ENCODE results near the gene DCD. TPM values are rescaled to one million over a fixed set of nuclear protein-coding genes. Genes with fewer than 3 reads are reported as not detected.

The DCD gene
- total and polyA plus RNA-seq, 9 donors = not detected

DNA sequence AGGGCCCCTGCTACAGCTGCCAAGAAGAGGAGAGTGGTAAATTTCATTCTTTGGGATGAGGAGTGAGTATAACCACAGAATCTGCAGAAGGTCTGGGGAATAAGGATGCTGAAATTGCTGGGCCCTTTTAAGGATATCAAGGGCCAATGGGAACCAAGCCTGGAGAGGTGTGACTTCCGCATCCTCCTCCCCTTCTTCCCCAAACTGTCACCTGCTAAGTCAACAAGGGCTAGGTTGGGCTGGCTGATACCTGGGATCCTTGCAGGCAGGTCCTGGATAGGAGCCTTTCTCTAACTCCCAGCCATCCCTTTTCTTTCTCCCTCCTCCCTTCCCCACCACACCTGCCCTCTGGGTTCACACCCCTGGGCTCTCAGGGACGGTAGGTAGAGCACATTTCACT is 13.4 kb downstream of the DCD start, which contains the start of gene LACRT:
LACRT (minus strand) TSS at position 101 of the 400 bp plus-strand sequence; CDS start at position 47, 54 bp downstream.
- intact Hi-C loops (cut with DNase I) = no loop called here
- Histone ChIP-seq H3K4me1 (ENCODE audit: insufficient read depth) (no peaks in the 10 kb centered on the region), H3K27ac (no peak within 1 kb of the TSS), H3K36me3 (no peaks in the 10 kb centered on the region), H3K27me3 (no peaks in the 10 kb centered on the region), H3K9me3 (no peaks in the 10 kb centered on the region), H3K4me3 (no peak within 1 kb of the TSS)
- TF ChIP-seq POLR2A (IDR thresholded peaks at IDR 0.05) (no peak), EP300 (IDR thresholded peaks at IDR 0.05) (no peak)
- TF ChIP-seq, protein P1, sequence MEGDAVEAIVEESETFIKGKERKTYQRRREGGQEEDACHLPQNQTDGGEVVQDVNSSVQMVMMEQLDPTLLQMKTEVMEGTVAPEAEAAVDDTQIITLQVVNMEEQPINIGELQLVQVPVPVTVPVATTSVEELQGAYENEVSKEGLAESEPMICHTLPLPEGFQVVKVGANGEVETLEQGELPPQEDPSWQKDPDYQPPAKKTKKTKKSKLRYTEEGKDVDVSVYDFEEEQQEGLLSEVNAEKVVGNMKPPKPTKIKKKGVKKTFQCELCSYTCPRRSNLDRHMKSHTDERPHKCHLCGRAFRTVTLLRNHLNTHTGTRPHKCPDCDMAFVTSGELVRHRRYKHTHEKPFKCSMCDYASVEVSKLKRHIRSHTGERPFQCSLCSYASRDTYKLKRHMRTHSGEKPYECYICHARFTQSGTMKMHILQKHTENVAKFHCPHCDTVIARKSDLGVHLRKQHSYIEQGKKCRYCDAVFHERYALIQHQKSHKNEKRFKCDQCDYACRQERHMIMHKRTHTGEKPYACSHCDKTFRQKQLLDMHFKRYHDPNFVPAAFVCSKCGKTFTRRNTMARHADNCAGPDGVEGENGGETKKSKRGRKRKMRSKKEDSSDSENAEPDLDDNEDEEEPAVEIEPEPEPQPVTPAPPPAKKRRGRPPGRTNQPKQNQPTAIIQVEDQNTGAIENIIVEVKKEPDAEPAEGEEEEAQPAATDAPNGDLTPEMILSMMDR (IDR thresholded peaks at IDR 0.05) = no peak
- no peak for DNase-seq
- 74 to 75% (median 74%) methylated on average over 2 of the region's 2 CpGs for WGBS, 3 donors

DNA sequence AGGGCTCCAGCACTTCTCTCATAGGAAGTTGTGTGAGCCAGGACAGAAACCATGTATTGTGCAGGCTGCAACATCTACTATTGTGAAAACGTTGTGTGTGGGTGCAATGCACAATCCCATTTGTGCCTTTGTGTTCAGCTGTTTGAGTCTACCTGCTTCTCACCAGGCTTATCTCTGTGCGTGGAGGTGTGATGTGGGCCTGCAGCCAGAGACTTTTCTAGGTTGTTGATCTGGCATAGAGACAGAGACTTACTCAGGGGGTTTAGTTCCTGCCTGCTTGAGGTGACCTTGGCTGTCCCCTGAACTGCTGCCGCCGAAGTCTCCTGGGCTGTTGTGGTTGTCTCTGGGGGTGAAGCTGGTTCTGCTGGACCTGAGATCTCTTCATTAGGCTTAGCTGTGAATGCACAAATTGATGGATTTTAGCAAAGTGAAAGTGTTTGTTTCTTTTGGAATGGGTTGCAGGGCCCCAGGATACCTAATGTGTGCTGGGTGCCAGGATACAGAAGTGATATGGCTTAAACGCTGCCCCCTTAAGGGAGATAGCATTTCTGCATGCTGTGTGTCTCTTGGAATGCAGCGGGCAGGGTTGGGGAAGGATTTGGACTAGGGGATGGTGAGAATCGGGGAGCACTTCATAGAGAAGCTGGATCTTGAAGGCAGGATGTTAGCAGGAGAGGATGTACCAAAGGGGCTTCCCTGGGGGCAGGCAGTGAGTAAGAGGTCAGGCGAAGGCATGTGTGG is 16.0 kb downstream of the DCD start:
- no peak overlapping the region for H3K4me3 ChIP-seq
- H3K9me3 ChIP-seq = no peaks in the 10 kb centered on the region
- intact Hi-C loops (cut with DNase I) = no loop called here
- H3K36me3 ChIP-seq = no peaks in the 10 kb centered on the region
- H3K27ac ChIP-seq = no peak overlapping the region
- no peak for TF ChIP-seq POLR2A (IDR thresholded peaks at IDR 0.05)
- TF ChIP-seq EP300 (IDR thresholded peaks at IDR 0.05) = no peak
- TF ChIP-seq, protein P1 (IDR thresholded peaks at IDR 0.05) = no peak
- DNase-seq = no peak
- no peaks in the 10 kb centered on the region for H3K4me1 ChIP-seq (ENCODE audit: insufficient read depth)
- H3K27me3 ChIP-seq = no peaks in the 10 kb centered on the region
- 38 to 50% (median 47%) methylated on average over 8 of the region's 8 CpGs for WGBS, 3 donors

GRCh38 chr12:54631551-54631950 is 16.6 kb downstream of the DCD start:
- intact Hi-C loops (cut with DNase I) = no loop called here
- H3K36me3 ChIP-seq = no peaks in the 10 kb centered on the region
- H3K4me1 ChIP-seq (ENCODE audit: insufficient read depth) = no peaks in the 10 kb centered on the region
- DNase-seq = no peak
- no peaks in the 10 kb centered on the region for H3K9me3 ChIP-seq
- no peak overlapping the region for H3K27ac ChIP-seq
- H3K27me3 ChIP-seq = no peaks in the 10 kb centered on the region
- TF ChIP-seq POLR2A (IDR thresholded peaks at IDR 0.05) = no peak
- TF ChIP-seq, protein P1 (IDR thresholded peaks at IDR 0.05) = no peak
- no peak for TF ChIP-seq EP300 (IDR thresholded peaks at IDR 0.05)
- WGBS, 3 donors = 39 to 47% (median 43%) methylated on average over 5 of the region's 5 CpGs
- H3K4me3 ChIP-seq = no peak overlapping the region

GRCh38 chr12:54629925-54630324 is 18.2 kb downstream of the DCD start:
- DNase-seq = no peak
- Histone ChIP-seq H3K27ac (no peak overlapping the region), H3K9me3 (no peaks in the 10 kb centered on the region), H3K4me3 (no peak overlapping the region), H3K4me1 (ENCODE audit: insufficient read depth) (no peaks in the 10 kb centered on the region), H3K36me3 (no peaks in the 10 kb centered on the region), H3K27me3 (no peaks in the 10 kb centered on the region)
- intact Hi-C loops (cut with DNase I) = no loop called here
- WGBS, 3 donors = 58 to 83% (median 71%) methylated on average over 2 of the region's 2 CpGs
- no peak for TF ChIP-seq EP300 (IDR thresholded peaks at IDR 0.05)
- TF ChIP-seq, protein P1 (IDR thresholded peaks at IDR 0.05) = no peak
- no peak for TF ChIP-seq POLR2A (IDR thresholded peaks at IDR 0.05)
